HUES6 (cell line): Measurements from ENCODE around the gene HCN2.

Source experiments
- H3K27ac ChIP-seq: 2 replicates; pipeline ENCODE4 v1.7.0; 2013; ENCODE audit warnings: low read depth, mild to moderate bottlenecking, low read length, inconsistent platforms
- H3K27me3 ChIP-seq: 2 replicates; pipeline ENCODE4 v1.6.1; 2013; ENCODE audit warnings: low read length; ENCODE audit not compliant: control insufficient read depth, insufficient read depth
- H3K36me3 ChIP-seq: 2 replicates; pipeline ENCODE4 v1.6.1; 2013; ENCODE audit warnings: low read length; ENCODE audit not compliant: control insufficient read depth, insufficient read depth
- H3K4me1 ChIP-seq: 2 replicates; pipeline ENCODE4 v1.6.1; 2013; ENCODE audit warnings: low read length; ENCODE audit not compliant: control insufficient read depth, insufficient read depth
- H3K4me3 ChIP-seq: 2 replicates; pipeline ENCODE4 v1.5.1; 2013; ENCODE audit warnings: low read depth, low read length
- H3K9ac ChIP-seq: one replicate; pipeline ENCODE4 v1.6.1; 2013; ENCODE audit warnings: mild to moderate bottlenecking, low read length
- H3K9me3 ChIP-seq: 2 replicates; pipeline ENCODE4 v1.6.1; 2013; ENCODE audit warnings: low read depth, low read length; ENCODE audit not compliant: control insufficient read depth, insufficient read depth

The HCN2 gene

GRCh38 chr19:589693-590395, at the start of gene HCN2:
Gene HCN2 (plus strand): TSS chr19:589881. CDS start chr19:589946, 65 bp downstream.
- no peaks in the 10 kb centered on the region for H3K36me3 ChIP-seq
- H3K4me3 ChIP-seq, result peak within 1 kb of the TSS; percentile 52
- H3K9me3 ChIP-seq, result no peaks in the 10 kb centered on the region
- H3K9ac ChIP-seq, result no peak within 1 kb of the TSS
- H3K27ac ChIP-seq, result no peak within 1 kb of the TSS
- H3K4me1 ChIP-seq, result peaks cover 13% of the 10 kb centered on the region
- peaks cover 63% of the 10 kb centered on the region for H3K27me3 ChIP-seq

- H3K36me3 ChIP-seq, result peaks cover 55% of the 10 kb centered on the region
- H3K4me1 ChIP-seq, result peaks cover 7% of the 10 kb centered on the region; the same call in 1 of the 2 replicates
- H3K27ac ChIP-seq, result no peak overlapping the region
- H3K4me3 ChIP-seq, result no peak overlapping the region
- no peaks in the 10 kb centered on the region for H3K27me3 ChIP-seq
- no peaks in the 10 kb centered on the region for H3K9me3 ChIP-seq
- H3K9ac ChIP-seq, result no peak overlapping the region
Measured at GRCh38 chr19:540867-541637, 48.6 kb upstream of the HCN2 start.

- H3K4me1 ChIP-seq, result peaks cover 7% of the 10 kb centered on the region; the same call in 1 of the 2 replicates
- H3K9ac ChIP-seq, result no peak overlapping the region
- H3K9me3 ChIP-seq, result no peaks in the 10 kb centered on the region
- H3K36me3 ChIP-seq, result peaks cover 48% of the 10 kb centered on the region
- no peaks in the 10 kb centered on the region for H3K27me3 ChIP-seq
- no peak overlapping the region for H3K27ac ChIP-seq
- no peak overlapping the region for H3K4me3 ChIP-seq
Measured at GRCh38 chr19:541699-542098, 48.0 kb upstream of the HCN2 start.

GRCh38 chr19:542173-542866, 47.4 kb upstream of the HCN2 start:
- peaks cover 43% of the 10 kb centered on the region for H3K36me3 ChIP-seq
- H3K27me3 ChIP-seq, result no peaks in the 10 kb centered on the region
- no peak overlapping the region for H3K27ac ChIP-seq
- no peak overlapping the region for H3K4me3 ChIP-seq
- H3K9ac ChIP-seq, result no peak overlapping the region
- peaks cover 7% of the 10 kb centered on the region; the same call in 1 of the 2 replicates for H3K4me1 ChIP-seq
- no peaks in the 10 kb centered on the region for H3K9me3 ChIP-seq

- H3K36me3 ChIP-seq, result peaks cover 27% of the 10 kb centered on the region
- no peak within 1 kb of the TSS for H3K4me3 ChIP-seq
- H3K9me3 ChIP-seq, result no peaks in the 10 kb centered on the region
- H3K9ac ChIP-seq, result no peak within 1 kb of the TSS
- peaks cover 7% of the 10 kb centered on the region; the same call in 1 of the 2 replicates for H3K4me1 ChIP-seq
- no peak within 1 kb of the TSS for H3K27ac ChIP-seq
- H3K27me3 ChIP-seq, result no peaks in the 10 kb centered on the region
Measured at GRCh38 chr19:543910-544608, 45.6 kb upstream of the HCN2 start, which contains the start of gene GZMM. Gene GZMM (plus strand): TSS chr19:544053. CDS start chr19:544072, 19 bp downstream.

GRCh38 chr19:547117-547516, 42.6 kb upstream of the HCN2 start:
- no peak overlapping the region for H3K9ac ChIP-seq
- H3K9me3 ChIP-seq, result no peaks in the 10 kb centered on the region
- H3K36me3 ChIP-seq, result peaks cover 7% of the 10 kb centered on the region; the same call in 1 of the 2 replicates
- no peak overlapping the region for H3K27ac ChIP-seq
- peaks cover 7% of the 10 kb centered on the region; the same call in 1 of the 2 replicates for H3K4me1 ChIP-seq
- peaks cover 2% of the 10 kb centered on the region; the same call in 1 of the 2 replicates for H3K27me3 ChIP-seq
- no peak overlapping the region for H3K4me3 ChIP-seq

GRCh38 chr19:547836-548720, 41.6 kb upstream of the HCN2 start:
- Histone ChIP-seq H3K9me3 (no peaks in the 10 kb centered on the region), H3K27ac (no peak overlapping the region), H3K9ac (no peak overlapping the region), H3K4me3 (no peak overlapping the region), H3K27me3 (peaks cover 2% of the 10 kb centered on the region; the same call in 1 of the 2 replicates), H3K4me1 (peaks cover 7% of the 10 kb centered on the region; the same call in 1 of the 2 replicates), H3K36me3 (no peaks in the 10 kb centered on the region; the same call in 1 of the 2 replicates)

GRCh38 chr19:548886-549830, 40.5 kb upstream of the HCN2 start:
- Histone ChIP-seq H3K27ac (no peak overlapping the region), H3K4me1 (peaks cover 1% of the 10 kb centered on the region; the same call in 1 of the 2 replicates), H3K9me3 (no peaks in the 10 kb centered on the region), H3K27me3 (peaks cover 2% of the 10 kb centered on the region; the same call in 1 of the 2 replicates), H3K36me3 (no peaks in the 10 kb centered on the region), H3K4me3 (no peak overlapping the region), H3K9ac (no peak overlapping the region)

GRCh38 chr19:554817-555216, 34.9 kb upstream of the HCN2 start:
- Histone ChIP-seq H3K9ac (no peak overlapping the region), H3K9me3 (no peaks in the 10 kb centered on the region), H3K4me3 (no peak overlapping the region), H3K27me3 (peaks cover 2% of the 10 kb centered on the region; the same call in 1 of the 2 replicates), H3K4me1 (0 out of 2 replicates have a peak, but pooled peaks cover 2% of the 10 kb centered on the region), H3K36me3 (no peaks in the 10 kb centered on the region), H3K27ac (no peak overlapping the region)
